Measurements from ENCODE around the gene IL12RB1.

- TF ChIP-seq BHLHE40 (IDR thresholded peaks at IDR 0.05; ENCODE audit: borderline replicate concordance), result no peak
- TF ChIP-seq NFRKB (IDR thresholded peaks at IDR 0.05), result no peak
- no peak for TF ChIP-seq CTBP1 (IDR thresholded peaks at IDR 0.05; ENCODE audit: borderline replicate concordance)
- no peak for TF ChIP-seq ARNT (IDR thresholded peaks at IDR 0.05)
- no peak for TF ChIP-seq FOXK2 (IDR thresholded peaks at IDR 0.05)
- TF ChIP-seq ELF4 (IDR thresholded peaks at IDR 0.05), result no peak
- TF ChIP-seq SP1 (IDR thresholded peaks at IDR 0.05), result no peak
- TF ChIP-seq TARDBP (IDR thresholded peaks at IDR 0.05), result no peak
- no peak for TF ChIP-seq LEF1 (IDR thresholded peaks at IDR 0.05; ENCODE audit: borderline replicate concordance)
- no peak for TF ChIP-seq FOXA1 (IDR thresholded peaks at IDR 0.05)
Observed at GRCh38 chr19:18086590-18087138, at the start of gene IL12RB1.

Measured in HEK293T (cell line).